ENCODE data around the gene PCCA. TPM values are rescaled to one million over a fixed set of nuclear protein-coding genes. Genes with fewer than 3 reads are reported as not detected.

Gene PCCA
- total and polyA plus RNA-seq, 4 donors, result 30.1 to 160 (median 76.3) TPM

DNA sequence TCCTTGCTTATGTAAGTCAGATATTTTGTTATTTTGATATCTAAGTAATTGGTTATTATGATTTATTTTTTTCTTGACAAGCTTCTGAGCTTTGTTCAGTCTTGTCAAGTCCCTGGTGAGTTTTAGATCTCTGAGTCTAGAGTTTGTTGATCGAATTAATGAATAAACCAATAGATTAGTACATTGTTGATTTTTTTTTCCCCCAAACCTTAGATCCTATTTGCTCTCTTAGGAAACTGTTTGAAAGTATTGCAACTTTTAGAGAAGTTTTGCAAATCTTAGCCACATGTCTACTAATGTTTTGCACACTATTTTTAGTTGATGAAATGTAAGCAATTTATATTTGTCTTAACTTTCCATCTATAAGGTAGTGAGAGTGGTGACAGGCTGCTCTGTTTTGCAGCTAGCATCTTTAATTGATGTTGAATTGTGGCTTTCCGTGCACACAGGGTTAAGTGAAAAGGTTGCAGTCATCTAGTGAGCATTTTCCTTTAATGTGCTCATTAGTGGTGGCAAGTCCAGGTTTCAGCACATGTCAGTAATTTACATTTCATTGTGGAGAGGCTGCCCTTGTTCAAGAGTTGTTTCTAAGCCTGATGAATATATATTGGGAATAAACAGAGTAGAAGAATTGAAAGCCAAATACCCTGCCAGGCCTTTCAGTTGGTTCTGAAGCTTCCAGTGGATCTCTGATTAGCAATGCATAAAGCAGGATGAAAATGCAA is 86.3 kb downstream of the PCCA start:
- H3K27ac ChIP-seq (ENCODE audit: low read depth in 1 of 2, low read length in 2 of 2), result no peak overlapping the region
- no peak overlapping the region for H3K9ac ChIP-seq (ENCODE audit: low read depth in 1 of 2, low read length in 2 of 2)
- 57% methylated on average over 2 of the region's 2 CpGs for WGBS
- H3K4me1 ChIP-seq (ENCODE audit: control insufficient read depth in 4 of 4, insufficient read depth in 4 of 4, low read length in 3 of 4), result peaks cover 2 to 35% (median 27%) of the 10 kb centered on the region in 4 donors
- H3K27me3 ChIP-seq (ENCODE audit: control insufficient read depth in 4 of 4, insufficient read depth in 4 of 4, low read length in 3 of 4), result no peaks in the 10 kb centered on the region
- no peak for DNase-seq (ENCODE audit: low spot score)
- TF ChIP-seq HNF4A (conservative IDR thresholded peaks at IDR 0.05) (peak; percentile 32 to 38), ZBTB33 (IDR thresholded peaks at IDR 0.05) (peak; percentile 31), RXRA (IDR thresholded peaks at IDR 0.05) (peak; percentile 23 to 51), SP1 (IDR thresholded peaks at IDR 0.05) (no peak), HNF4G (IDR thresholded peaks at IDR 0.05) (no peak), RAD21 (IDR thresholded peaks at IDR 0.05) (peak in 1 of 2 donors; percentile 19), FOXA2 (IDR thresholded peaks at IDR 0.05) (peak; percentile 21), JUND (IDR thresholded peaks at IDR 0.05) (peak in 1 of 2 donors; percentile 16)
- no peak overlapping the region for H3K4me3 ChIP-seq (ENCODE audit: low read depth in 1 of 3, low read length in 3 of 3)
- H3K36me3 ChIP-seq (ENCODE audit: control insufficient read depth in 4 of 4, insufficient read depth in 3 of 4, low read depth in 1 of 4, low read length in 3 of 4), result no peaks in the 10 kb centered on the region
- no peaks in the 10 kb centered on the region for H3K9me3 ChIP-seq (ENCODE audit: control insufficient read depth in 4 of 4, low read length in 3 of 4)

DNA sequence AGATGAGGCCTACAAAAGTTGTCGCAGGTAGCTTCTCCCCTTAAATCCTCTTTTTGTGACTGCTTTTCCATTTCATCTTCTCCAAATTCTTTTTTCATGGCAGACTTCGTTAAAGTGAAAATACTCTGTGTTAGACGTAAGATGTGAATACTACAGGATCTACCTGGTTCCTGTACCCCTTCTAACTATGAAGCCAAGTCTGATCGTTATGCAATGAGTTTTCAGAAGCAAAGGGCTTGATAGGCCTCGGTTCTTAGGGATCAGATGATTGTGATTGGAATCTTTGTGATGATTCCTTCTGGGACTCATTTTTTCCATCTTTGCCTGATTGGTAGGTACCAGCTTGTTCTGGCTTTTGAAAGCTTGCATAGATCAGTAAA is 86.9 kb downstream of the PCCA start:
- H3K4me3 ChIP-seq (ENCODE audit: low read depth in 1 of 3, low read length in 3 of 3), result no peak overlapping the region
- peaks cover 2 to 35% (median 27%) of the 10 kb centered on the region in 4 donors for H3K4me1 ChIP-seq (ENCODE audit: control insufficient read depth in 4 of 4, insufficient read depth in 4 of 4, low read length in 3 of 4)
- WGBS, result 71% methylated on average over 5 of the region's 5 CpGs
- DNase-seq (ENCODE audit: low spot score), result no peak
- no peak overlapping the region for H3K27ac ChIP-seq (ENCODE audit: low read depth in 1 of 2, low read length in 2 of 2)
- TF ChIP-seq, protein P1, sequence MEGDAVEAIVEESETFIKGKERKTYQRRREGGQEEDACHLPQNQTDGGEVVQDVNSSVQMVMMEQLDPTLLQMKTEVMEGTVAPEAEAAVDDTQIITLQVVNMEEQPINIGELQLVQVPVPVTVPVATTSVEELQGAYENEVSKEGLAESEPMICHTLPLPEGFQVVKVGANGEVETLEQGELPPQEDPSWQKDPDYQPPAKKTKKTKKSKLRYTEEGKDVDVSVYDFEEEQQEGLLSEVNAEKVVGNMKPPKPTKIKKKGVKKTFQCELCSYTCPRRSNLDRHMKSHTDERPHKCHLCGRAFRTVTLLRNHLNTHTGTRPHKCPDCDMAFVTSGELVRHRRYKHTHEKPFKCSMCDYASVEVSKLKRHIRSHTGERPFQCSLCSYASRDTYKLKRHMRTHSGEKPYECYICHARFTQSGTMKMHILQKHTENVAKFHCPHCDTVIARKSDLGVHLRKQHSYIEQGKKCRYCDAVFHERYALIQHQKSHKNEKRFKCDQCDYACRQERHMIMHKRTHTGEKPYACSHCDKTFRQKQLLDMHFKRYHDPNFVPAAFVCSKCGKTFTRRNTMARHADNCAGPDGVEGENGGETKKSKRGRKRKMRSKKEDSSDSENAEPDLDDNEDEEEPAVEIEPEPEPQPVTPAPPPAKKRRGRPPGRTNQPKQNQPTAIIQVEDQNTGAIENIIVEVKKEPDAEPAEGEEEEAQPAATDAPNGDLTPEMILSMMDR (IDR thresholded peaks at IDR 0.05; ENCODE audit: low read depth, low read length, missing input control), result no peak
- no peak for TF ChIP-seq FOXA1 (IDR thresholded peaks at IDR 0.05)
- TF ChIP-seq JUND (IDR thresholded peaks at IDR 0.05), result no peak
- no peak for TF ChIP-seq SP1 (IDR thresholded peaks at IDR 0.05)
- TF ChIP-seq REST (IDR thresholded peaks at IDR 0.05), result no peak
- no peak for TF ChIP-seq MAX (IDR thresholded peaks at IDR 0.05)
- TF ChIP-seq RXRA (IDR thresholded peaks at IDR 0.05), result no peak
- no peak for TF ChIP-seq EGR1 (IDR thresholded peaks at IDR 0.05; ENCODE audit: low read depth in 2 of 2)
- no peak for TF ChIP-seq HNF4A (conservative IDR thresholded peaks at IDR 0.05)
- no peak for TF ChIP-seq ZBTB33 (IDR thresholded peaks at IDR 0.05)
- TF ChIP-seq YY1 (IDR thresholded peaks at IDR 0.05), result no peak
- TF ChIP-seq HNF4G (IDR thresholded peaks at IDR 0.05), result no peak
- no peak for TF ChIP-seq RAD21 (IDR thresholded peaks at IDR 0.05)
- H3K9ac ChIP-seq (ENCODE audit: low read depth in 1 of 2, low read length in 2 of 2), result no peak overlapping the region
- H3K9me3 ChIP-seq (ENCODE audit: control insufficient read depth in 4 of 4, low read length in 3 of 4), result no peaks in the 10 kb centered on the region
- no peaks in the 10 kb centered on the region for H3K36me3 ChIP-seq (ENCODE audit: control insufficient read depth in 4 of 4, insufficient read depth in 3 of 4, low read depth in 1 of 4, low read length in 3 of 4)
- no peaks in the 10 kb centered on the region for H3K27me3 ChIP-seq (ENCODE audit: control insufficient read depth in 4 of 4, insufficient read depth in 4 of 4, low read length in 3 of 4)

Measured in liver (tissue), 9 donors.